Caco-2 (cell line): ENCODE data around the gene LRWD1. TPM values are rescaled to one million over a fixed set of nuclear protein-coding genes. Genes with fewer than 3 reads are reported as not detected.

Experiments
- BruUV-seq: library from RNA; stranded (reverse); fragments of 400-500 nt; replicated peaks from 2 replicates; lab custom pipeline; 2021; lab: Mats Ljungman, UMichigan
- CTCF ChIA-PET: fragments of 300-600 bp; sonication (Branson Sonifier 250); formaldehyde crosslinking; loops from one replicate; lab custom pipeline; 2022; ENCODE audit warnings: antibody characterized with exemption; lab: Charles Lee
- POLR2A ChIA-PET: fragments of 300-600 bp; sonication (Branson Sonifier 250); formaldehyde crosslinking; loops from one replicate; lab custom pipeline; 2022; ENCODE audit warnings: antibody characterized with exemption; lab: Charles Lee
- DNase-seq, 2 experiments: peaks; one replicate each; pipeline versions ENCODE4 v3.0.0 to v3.0.0-alpha.2; 2020 to 2022
- H3K27me3 ChIP-seq: replicated peaks from 2 replicates; pipeline ENCODE4 v1.6.0; 2011; ENCODE audit warnings: low read length; ENCODE audit not compliant: control insufficient read depth, insufficient read depth
- H3K36me3 ChIP-seq: 2 replicates; pipeline ENCODE4 v1.5.1; 2011; ENCODE audit warnings: low read length; ENCODE audit not compliant: control insufficient read depth, insufficient read depth
- H3K4me1 ChIP-seq: fragments of 250-450 bp; sonication (Bioruptor Pico); 2 replicates; pipeline ENCODE4 v1.5.1; 2020; ENCODE audit warnings: mild to moderate bottlenecking
- H3K4me3 ChIP-seq: 2 replicates; pipeline ENCODE4 v1.5.1; 2011; ENCODE audit warnings: low read depth, mild to moderate bottlenecking, control low read depth, low read length
- H3K9me3 ChIP-seq: fragments of 250-450 bp; sonication (Bioruptor Pico); 2 replicates; pipeline ENCODE4 v1.5.1; 2020; ENCODE audit warnings: mild to moderate bottlenecking, moderate library complexity
- H3K27ac Mint-ChIP-seq: one replicate; pipeline ENCODE4 v1.8.0; 2022; ENCODE audit warnings: mixed read lengths; ENCODE audit not compliant: unreplicated experiment
- H3K27me3 Mint-ChIP-seq: one replicate; pipeline ENCODE4 v1.8.0; 2022; ENCODE audit warnings: mixed read lengths; ENCODE audit not compliant: insufficient read depth, unreplicated experiment
- H3K36me3 Mint-ChIP-seq: one replicate; pipeline ENCODE4 v1.8.0; 2022; ENCODE audit warnings: mild to moderate bottlenecking, mixed read lengths; ENCODE audit not compliant: insufficient read depth, unreplicated experiment
- H3K4me1 Mint-ChIP-seq: one replicate; pipeline ENCODE4 v1.8.0; 2022; ENCODE audit warnings: low read depth, mixed read lengths; ENCODE audit not compliant: unreplicated experiment
- H3K4me3 Mint-ChIP-seq: one replicate; pipeline ENCODE4 v1.8.0; 2022; ENCODE audit warnings: mild to moderate bottlenecking, moderate library complexity, mixed read lengths; ENCODE audit not compliant: unreplicated experiment
- H3K9me3 Mint-ChIP-seq: one replicate; pipeline ENCODE4 v1.8.0; 2022; ENCODE audit warnings: mixed read lengths; ENCODE audit not compliant: unreplicated experiment
- CTCF ChIP-seq, 2 experiments: fragments of 200-600 bp in 1 of 2; IDR thresholded peaks; 1 replicate in 1 of 2; 2 replicates in 1 of 2; pipeline versions ENCODE4 v1.5.1 to v1.8.0; 2011 to 2022; ENCODE audit warnings: antibody characterized with exemption in 1 of 2, control low read depth in 1 of 2, inconsistent platforms in 1 of 2, low read depth in 1 of 2, low read length in 1 of 2, mild to moderate bottlenecking in 1 of 2, moderate library complexity in 1 of 2; ENCODE audit not compliant: insufficient read depth in 1 of 2, severe bottlenecking in 1 of 2, unreplicated experiment in 1 of 2
- intact Hi-C: fragments of 100-400 bp; cut with micrococcal nuclease; formaldehyde crosslinking; loops from one replicate; pipeline ENCODE4 v1.10.0; 2022; ENCODE audit not compliant: unreplicated experiment
- total RNA-seq: library from RNA; stranded (reverse); gene quantifications from 2 replicates; pipeline ENCODE4 v1.2.3, GENCODE V29; 2022

The LRWD1 gene
- total RNA-seq, 1 experiment from 2014 or later, result 23.6 TPM

- no peaks in the 10 kb centered on the region for H3K36me3 Mint-ChIP-seq
- no peaks in the 10 kb centered on the region for H3K9me3 Mint-ChIP-seq
- H3K4me3 Mint-ChIP-seq, result no peak overlapping the region
- DNase-seq, result no peak
- Histone ChIP-seq H3K36me3 (no peaks in the 10 kb centered on the region), H3K4me3 (no peak overlapping the region), H3K4me1 (no peaks in the 10 kb centered on the region), H3K27me3 (no peaks in the 10 kb centered on the region), H3K9me3 (no peaks in the 10 kb centered on the region)
- ChIA-PET POLR2A (no interaction called here), CTCF (no interaction called here)
- H3K27me3 Mint-ChIP-seq, result no peaks in the 10 kb centered on the region
- intact Hi-C loops, result no loop called here
- H3K27ac Mint-ChIP-seq, result no peak overlapping the region
- H3K4me1 Mint-ChIP-seq, result no peaks in the 10 kb centered on the region
- no TSS peak for BruUV-seq
- no peak for TF ChIP-seq CTCF (IDR thresholded peaks at IDR 0.05; ENCODE audit: insufficient read depth in 1 of 2, low read depth in 1 of 2, low read length in 1 of 2, severe bottlenecking in 1 of 2, unreplicated experiment in 1 of 2)
Measured at GRCh38 chr7:102446387-102447156, 18.2 kb upstream of the LRWD1 start.

GRCh38 chr7:102447311-102447710 lies 17.5 kb upstream of the LRWD1 start:
- DNase-seq, result no peak
- no peaks in the 10 kb centered on the region for H3K9me3 ChIP-seq
- TF ChIP-seq CTCF (IDR thresholded peaks at IDR 0.05; ENCODE audit: insufficient read depth in 1 of 2, low read depth in 1 of 2, low read length in 1 of 2, severe bottlenecking in 1 of 2, unreplicated experiment in 1 of 2), result no peak
- BruUV-seq, result no TSS peak
- ChIA-PET CTCF (no interaction called here), POLR2A (no interaction called here)
- Mint-ChIP-seq H3K36me3 (no peaks in the 10 kb centered on the region), H3K4me3 (no peak overlapping the region), H3K4me1 (no peaks in the 10 kb centered on the region), H3K9me3 (no peaks in the 10 kb centered on the region), H3K27ac (no peak overlapping the region), H3K27me3 (no peaks in the 10 kb centered on the region)
- peaks cover 3% of the 10 kb centered on the region; the same call in 1 of the 2 replicates for H3K4me1 ChIP-seq
- intact Hi-C loops, result no loop called here
- H3K36me3 ChIP-seq, result no peaks in the 10 kb centered on the region
- no peaks in the 10 kb centered on the region for H3K27me3 ChIP-seq
- H3K4me3 ChIP-seq, result no peak overlapping the region

GRCh38 chr7:102449136-102449535 lies 15.6 kb upstream of the LRWD1 start:
- no peak for TF ChIP-seq CTCF (IDR thresholded peaks at IDR 0.05; ENCODE audit: insufficient read depth in 1 of 2, low read depth in 1 of 2, low read length in 1 of 2, severe bottlenecking in 1 of 2, unreplicated experiment in 1 of 2)
- ChIA-PET CTCF (no interaction called here), POLR2A (no interaction called here)
- peaks cover 4% of the 10 kb centered on the region for H3K36me3 Mint-ChIP-seq
- no peaks in the 10 kb centered on the region for H3K9me3 ChIP-seq
- no peak overlapping the region for H3K4me3 ChIP-seq
- H3K27ac Mint-ChIP-seq, result no peak overlapping the region
- intact Hi-C loops, result no loop called here
- no peaks in the 10 kb centered on the region for H3K4me1 Mint-ChIP-seq
- no peaks in the 10 kb centered on the region for H3K27me3 Mint-ChIP-seq
- H3K36me3 ChIP-seq, result no peaks in the 10 kb centered on the region
- no TSS peak for BruUV-seq
- peaks cover 3% of the 10 kb centered on the region; the same call in 1 of the 2 replicates for H3K4me1 ChIP-seq
- no peaks in the 10 kb centered on the region for H3K27me3 ChIP-seq
- no peak overlapping the region for H3K4me3 Mint-ChIP-seq
- no peaks in the 10 kb centered on the region for H3K9me3 Mint-ChIP-seq
- no peak for DNase-seq
